ENCODE data around the gene ACSM6.

DNA sequence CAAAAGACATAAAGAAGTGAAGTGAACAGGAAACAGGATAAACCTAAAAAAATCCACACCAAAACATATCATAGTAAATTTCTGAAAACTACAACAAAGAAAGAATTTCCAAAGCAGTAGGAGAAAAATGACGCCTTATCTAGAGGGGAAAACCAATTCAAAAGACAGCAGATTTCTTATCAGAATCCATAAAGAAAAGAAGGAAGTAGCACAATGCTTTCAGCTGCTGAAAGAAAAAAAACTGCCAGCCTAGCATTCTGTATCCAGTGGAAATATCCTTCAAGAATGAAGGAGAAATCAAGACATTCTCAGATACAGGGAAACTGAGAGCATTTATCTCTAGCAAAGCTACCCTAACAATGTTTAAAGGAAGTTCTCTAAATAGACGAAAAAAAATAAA, 59.0 kb downstream of the ACSM6 start:
- TF ChIP-seq, protein P1, sequence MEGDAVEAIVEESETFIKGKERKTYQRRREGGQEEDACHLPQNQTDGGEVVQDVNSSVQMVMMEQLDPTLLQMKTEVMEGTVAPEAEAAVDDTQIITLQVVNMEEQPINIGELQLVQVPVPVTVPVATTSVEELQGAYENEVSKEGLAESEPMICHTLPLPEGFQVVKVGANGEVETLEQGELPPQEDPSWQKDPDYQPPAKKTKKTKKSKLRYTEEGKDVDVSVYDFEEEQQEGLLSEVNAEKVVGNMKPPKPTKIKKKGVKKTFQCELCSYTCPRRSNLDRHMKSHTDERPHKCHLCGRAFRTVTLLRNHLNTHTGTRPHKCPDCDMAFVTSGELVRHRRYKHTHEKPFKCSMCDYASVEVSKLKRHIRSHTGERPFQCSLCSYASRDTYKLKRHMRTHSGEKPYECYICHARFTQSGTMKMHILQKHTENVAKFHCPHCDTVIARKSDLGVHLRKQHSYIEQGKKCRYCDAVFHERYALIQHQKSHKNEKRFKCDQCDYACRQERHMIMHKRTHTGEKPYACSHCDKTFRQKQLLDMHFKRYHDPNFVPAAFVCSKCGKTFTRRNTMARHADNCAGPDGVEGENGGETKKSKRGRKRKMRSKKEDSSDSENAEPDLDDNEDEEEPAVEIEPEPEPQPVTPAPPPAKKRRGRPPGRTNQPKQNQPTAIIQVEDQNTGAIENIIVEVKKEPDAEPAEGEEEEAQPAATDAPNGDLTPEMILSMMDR (IDR thresholded peaks at IDR 0.05; ENCODE audit: insufficient read depth, low read length): no peak
- no peak for TF ChIP-seq POLR2AphosphoS5 (IDR thresholded peaks at IDR 0.05; ENCODE audit: low read depth)
- TF ChIP-seq, protein P2, sequence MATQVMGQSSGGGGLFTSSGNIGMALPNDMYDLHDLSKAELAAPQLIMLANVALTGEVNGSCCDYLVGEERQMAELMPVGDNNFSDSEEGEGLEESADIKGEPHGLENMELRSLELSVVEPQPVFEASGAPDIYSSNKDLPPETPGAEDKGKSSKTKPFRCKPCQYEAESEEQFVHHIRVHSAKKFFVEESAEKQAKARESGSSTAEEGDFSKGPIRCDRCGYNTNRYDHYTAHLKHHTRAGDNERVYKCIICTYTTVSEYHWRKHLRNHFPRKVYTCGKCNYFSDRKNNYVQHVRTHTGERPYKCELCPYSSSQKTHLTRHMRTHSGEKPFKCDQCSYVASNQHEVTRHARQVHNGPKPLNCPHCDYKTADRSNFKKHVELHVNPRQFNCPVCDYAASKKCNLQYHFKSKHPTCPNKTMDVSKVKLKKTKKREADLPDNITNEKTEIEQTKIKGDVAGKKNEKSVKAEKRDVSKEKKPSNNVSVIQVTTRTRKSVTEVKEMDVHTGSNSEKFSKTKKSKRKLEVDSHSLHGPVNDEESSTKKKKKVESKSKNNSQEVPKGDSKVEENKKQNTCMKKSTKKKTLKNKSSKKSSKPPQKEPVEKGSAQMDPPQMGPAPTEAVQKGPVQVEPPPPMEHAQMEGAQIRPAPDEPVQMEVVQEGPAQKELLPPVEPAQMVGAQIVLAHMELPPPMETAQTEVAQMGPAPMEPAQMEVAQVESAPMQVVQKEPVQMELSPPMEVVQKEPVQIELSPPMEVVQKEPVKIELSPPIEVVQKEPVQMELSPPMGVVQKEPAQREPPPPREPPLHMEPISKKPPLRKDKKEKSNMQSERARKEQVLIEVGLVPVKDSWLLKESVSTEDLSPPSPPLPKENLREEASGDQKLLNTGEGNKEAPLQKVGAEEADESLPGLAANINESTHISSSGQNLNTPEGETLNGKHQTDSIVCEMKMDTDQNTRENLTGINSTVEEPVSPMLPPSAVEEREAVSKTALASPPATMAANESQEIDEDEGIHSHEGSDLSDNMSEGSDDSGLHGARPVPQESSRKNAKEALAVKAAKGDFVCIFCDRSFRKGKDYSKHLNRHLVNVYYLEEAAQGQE (IDR thresholded peaks at IDR 0.05; ENCODE audit: insufficient replicate concordance, low read depth): no peak
- TF ChIP-seq GABPA (IDR thresholded peaks at IDR 0.05; ENCODE audit: low read depth): no peak
- TF ChIP-seq SPI1 (IDR thresholded peaks at IDR 0.05; ENCODE audit: borderline replicate concordance, low read depth): no peak

Measured in HL-60 (cell line).